Small intestine (tissue), 7 donors: ENCODE measurements around the gene DDB1. TPM values are rescaled to one million over a fixed set of nuclear protein-coding genes. Genes with fewer than 3 reads are reported as not detected.
A peak's percentile ranks its signal among the peaks of the same experiment; 100 is the strongest.

ENCODE experiments used
- DNase-seq, 2 donors: peaks; one replicate each; pipeline versions ENCODE4 v3.0.0 to v3.0.0-alpha.2; 2013
- FAIRE-seq: peaks from 2 replicates; lab custom pipeline; 2012; peaks lifted over from hg19 to GRCh38; lab: Jason Lieb, UNC
- H3K27ac ChIP-seq, 3 donors: one replicate each; pipeline ENCODE4 v1.5.1; 2013; ENCODE audit warnings: low read length in 2 of 3, mild to moderate bottlenecking in 2 of 3, control low read depth in 1 of 3, inconsistent platforms in 1 of 3, low read depth in 1 of 3, moderate library complexity in 1 of 3
- H3K27me3 ChIP-seq, 3 donors: one replicate each; pipeline ENCODE4 v1.6.1; 2013; ENCODE audit warnings: low read length in 3 of 3, inconsistent platforms in 1 of 3; ENCODE audit not compliant: control insufficient read depth in 3 of 3, insufficient read depth in 3 of 3
- H3K36me3 ChIP-seq, 3 donors: one replicate each; pipeline ENCODE4 v1.6.1; 2013; ENCODE audit warnings: low read length in 3 of 3, inconsistent platforms in 1 of 3, low read depth in 1 of 3, mild to moderate bottlenecking in 1 of 3, moderate library complexity in 1 of 3; ENCODE audit not compliant: control insufficient read depth in 3 of 3, insufficient read depth in 2 of 3
- H3K4me1 ChIP-seq, 3 donors: one replicate each; pipeline ENCODE4 v1.6.1; 2013; ENCODE audit warnings: low read length in 2 of 3, inconsistent platforms in 1 of 3, low read depth in 1 of 3, mild to moderate bottlenecking in 1 of 3, moderate library complexity in 1 of 3; ENCODE audit not compliant: control insufficient read depth in 3 of 3, insufficient read depth in 2 of 3
- H3K4me3 ChIP-seq, 3 donors: one replicate each; pipeline ENCODE4 v1.5.1; 2013; ENCODE audit warnings: low read length in 3 of 3, control low read depth in 1 of 3, inconsistent platforms in 1 of 3, low read depth in 1 of 3, mild to moderate bottlenecking in 1 of 3, moderate library complexity in 1 of 3
- H3K9me3 ChIP-seq, 2 donors: one replicate each; pipeline ENCODE4 v1.6.1; 2013; ENCODE audit warnings: low read depth in 1 of 2, low read length in 1 of 2; ENCODE audit not compliant: control insufficient read depth in 2 of 2, insufficient read depth in 1 of 2
- WGBS, 3 donors: extraction: QIAGEN DNeasy Blood & Tissue Kit; methylation state at CpG; one replicate each; pipeline ENCODE4 v1.1.7; 2013; 5-methylcytosine and 5-hydroxymethylcytosine counted together
- polyA plus RNA-seq, 4 donors: library from polyadenylated mRNA; stranded (reverse) in 3 of 4; unstranded in 1 of 4; fragments of 200-250 nt in 3 of 4; fragments of 120-200 nt in 1 of 4; gene quantifications; one replicate each; pipeline versions ENCODE4 v1.2.1 to v1.2.3, GENCODE V29; 2013
- donor health status: healthy with polysubstance abuse.
- donor health status: control.
- donor health status: control.
- donor health status: Bipolar disorder and iron deficiency.
- donor health status: healthy.

The DDB1 gene
- polyA plus RNA-seq, 4 donors = 137 to 165 (median 153) TPM

DNA sequence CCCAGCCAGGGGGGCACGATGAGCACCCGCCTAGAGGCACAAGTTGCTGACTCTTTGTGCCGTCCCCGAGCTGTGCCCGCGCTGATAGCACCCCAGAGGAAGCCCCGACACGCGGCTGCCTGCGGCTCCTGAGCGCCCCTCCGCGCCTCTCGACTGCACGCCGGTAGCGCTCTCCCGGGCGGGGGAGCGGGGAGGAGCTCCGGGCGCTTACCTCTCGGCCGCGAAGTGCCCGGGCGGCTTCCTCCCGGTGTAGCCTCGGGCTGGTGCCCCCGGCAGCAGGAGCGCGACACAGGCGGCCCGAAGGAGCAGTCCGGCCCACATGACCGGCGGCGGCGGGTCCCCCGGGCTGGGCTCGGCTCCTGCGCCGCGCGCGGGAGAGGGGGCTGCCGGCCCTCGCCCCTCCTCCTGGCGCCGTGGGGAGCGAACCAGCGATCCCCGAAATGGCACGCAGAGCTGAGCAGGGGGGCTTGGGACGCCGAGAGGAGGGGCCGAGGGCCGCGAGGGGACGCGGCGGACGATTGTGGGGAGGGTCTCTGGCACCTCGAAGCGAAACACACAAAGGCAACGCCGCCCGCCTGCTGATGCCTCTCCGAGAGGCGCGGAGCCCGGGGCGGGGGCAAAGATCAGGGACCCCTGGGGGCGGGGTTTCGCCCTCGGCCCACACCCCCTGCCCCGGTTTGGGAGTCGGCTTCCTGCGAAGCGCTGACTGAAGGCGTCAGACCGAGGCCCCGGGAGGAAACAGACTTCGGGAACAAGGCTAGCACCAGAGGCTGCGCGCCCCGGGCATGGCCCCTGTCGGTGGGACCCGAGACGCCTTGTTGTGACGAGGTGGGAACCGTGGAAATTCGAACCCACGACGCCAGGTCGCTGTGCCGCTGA is 37.9 kb downstream of the DDB1 start, which contains the start of gene VWCE:
VWCE (minus strand) TSS at position 600 of the 879 bp plus-strand sequence; CDS start at position 321, 279 bp downstream.
- WGBS, 3 donors = 1% methylated on average over 81 to 97 of the region's 97 CpGs
- peak within 1 kb of the TSS in 2 of 3 donors; percentile 62 to 64 for H3K4me3 ChIP-seq
- DNase-seq (peak; percentile 67 to 89), FAIRE-seq (no peak)
- H3K9me3 ChIP-seq = no peaks in the 10 kb centered on the region
- H3K27me3 ChIP-seq = peaks cover 0 to 7% (median 0%) of the 10 kb centered on the region in 3 donors
- peaks cover 0 to 18% (median 3%) of the 10 kb centered on the region in 3 donors for H3K36me3 ChIP-seq
- H3K27ac ChIP-seq = peak within 1 kb of the TSS in 1 of 3 donors; percentile 33
- peaks cover 3 to 22% (median 8%) of the 10 kb centered on the region in 3 donors for H3K4me1 ChIP-seq

DNA sequence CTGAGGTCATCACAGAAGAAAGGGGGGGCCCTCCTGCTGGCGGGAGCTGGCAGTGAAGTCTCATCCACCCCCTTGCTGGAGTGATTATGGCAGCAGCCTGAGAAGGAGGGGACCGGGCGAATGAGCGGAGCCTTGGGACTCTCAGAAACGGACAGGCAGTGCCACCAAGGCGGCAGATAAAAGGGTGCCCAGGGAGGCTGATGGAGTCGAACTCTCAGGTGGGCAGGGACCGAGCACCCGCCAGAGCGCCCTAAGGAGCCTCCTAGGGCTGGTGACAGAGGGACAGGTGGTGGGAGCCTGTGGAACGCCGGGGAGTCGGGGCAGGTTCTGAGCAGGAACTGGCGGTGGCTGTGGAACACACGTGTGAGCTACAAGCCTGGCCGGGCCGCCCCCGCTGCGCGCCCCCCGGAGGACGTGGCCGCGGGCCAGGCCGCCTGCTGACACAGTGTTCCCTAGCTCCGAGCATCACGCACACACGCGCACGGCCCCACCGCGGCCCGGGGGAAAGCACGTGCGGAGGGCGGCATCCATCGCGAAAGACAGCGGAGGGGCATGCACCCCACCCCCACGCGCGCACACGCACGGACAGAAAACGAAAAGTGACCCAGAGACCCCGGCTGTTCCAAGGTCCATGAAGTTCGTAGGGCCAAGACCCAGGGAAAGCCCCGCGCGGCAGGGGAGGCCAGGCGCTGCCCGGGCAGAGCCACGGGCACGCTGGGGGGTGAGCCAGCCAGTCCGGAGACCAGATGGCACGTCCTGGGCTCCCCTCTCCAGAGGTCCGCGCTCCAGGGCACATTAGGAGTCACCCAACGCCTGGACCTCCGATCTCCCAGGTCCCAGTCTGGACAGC is 38.8 kb downstream of the DDB1 start:
- peak overlapping the region in 1 of 3 donors; percentile 33 for H3K27ac ChIP-seq
- H3K27me3 ChIP-seq = peaks cover 0 to 7% (median 0%) of the 10 kb centered on the region in 3 donors
- no peaks in the 10 kb centered on the region for H3K9me3 ChIP-seq
- WGBS, 3 donors = 1 to 2% (median 2%) methylated on average over 54 to 60 of the region's 60 CpGs
- no peak for FAIRE-seq
- peak overlapping the region in 2 of 3 donors; percentile 62 to 64 for H3K4me3 ChIP-seq
- peaks cover 0 to 11% (median 0%) of the 10 kb centered on the region in 3 donors for H3K36me3 ChIP-seq
- peaks cover 3 to 21% (median 8%) of the 10 kb centered on the region in 3 donors for H3K4me1 ChIP-seq
- peak; percentile 6 to 68 for DNase-seq

DNA sequence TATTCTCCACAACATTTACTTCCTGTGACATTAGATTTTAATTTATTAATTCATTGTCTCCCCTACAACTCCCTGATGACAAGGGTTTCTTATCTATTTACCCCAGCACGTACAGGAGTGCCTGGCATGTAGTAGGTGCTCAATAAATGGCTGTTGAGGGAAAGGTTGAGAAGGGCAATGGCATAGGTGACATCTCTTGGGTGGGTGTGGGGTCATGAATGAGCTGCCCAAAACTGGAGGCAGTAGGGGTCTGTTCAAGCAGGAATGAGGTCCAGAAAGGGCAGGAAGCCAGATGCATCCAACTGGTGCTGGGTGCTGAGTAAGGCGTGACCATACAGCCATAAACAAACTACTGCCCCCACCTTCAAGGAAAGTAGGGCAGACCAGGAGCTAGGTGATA is 40.5 kb downstream of the DDB1 start:
- Histone ChIP-seq H3K9me3 (no peaks in the 10 kb centered on the region), H3K36me3 (peaks cover 0 to 10% (median 0%) of the 10 kb centered on the region in 3 donors), H3K4me1 (peaks cover 3 to 14% (median 3%) of the 10 kb centered on the region in 3 donors), H3K27me3 (peaks cover 0 to 7% (median 0%) of the 10 kb centered on the region in 3 donors), H3K4me3 (no peak overlapping the region), H3K27ac (no peak overlapping the region)
- 77 to 90% (median 87%) methylated on average over 2 of the region's 2 CpGs for WGBS, 3 donors
- no peak for DNase-seq
- FAIRE-seq = no peak

DNA sequence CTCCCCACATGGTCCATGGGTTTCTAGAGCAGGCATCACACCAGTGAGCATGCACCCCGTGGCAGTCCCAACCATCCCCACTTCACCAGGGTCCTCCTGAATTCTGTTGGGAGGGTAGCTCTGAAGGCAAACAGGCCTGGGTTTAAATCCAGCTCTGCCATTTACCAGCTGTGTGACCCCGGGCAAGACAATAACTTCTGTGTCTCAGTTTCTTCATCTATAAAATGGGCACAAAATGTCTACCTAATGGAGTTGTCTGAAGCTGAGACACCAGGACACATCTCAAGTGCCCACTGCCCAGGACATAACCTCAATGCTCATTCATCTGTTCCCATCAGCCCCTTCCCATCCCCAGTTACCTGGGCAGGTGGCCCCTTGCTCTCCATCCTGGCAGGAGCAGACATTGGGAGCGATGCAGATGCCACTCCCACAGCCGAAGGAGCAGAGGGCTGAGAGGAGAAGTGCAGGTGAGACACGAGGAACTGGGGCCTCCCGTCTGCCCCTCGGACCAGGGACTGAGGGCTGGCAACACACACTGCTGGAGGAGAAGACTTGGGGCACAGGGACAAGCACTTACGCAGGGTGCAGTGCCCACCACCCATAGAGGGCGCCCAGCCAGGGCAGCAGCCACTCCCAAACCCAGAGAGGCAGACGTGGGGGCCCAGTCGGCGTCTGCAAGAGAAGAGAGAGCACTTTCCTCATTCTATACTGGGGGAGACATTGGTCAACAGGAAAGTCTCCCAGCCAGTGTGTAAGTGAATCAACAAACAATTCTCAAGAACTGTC is 41.8 kb downstream of the DDB1 start:
- no peak for FAIRE-seq
- Histone ChIP-seq H3K9me3 (no peaks in the 10 kb centered on the region), H3K27ac (no peak overlapping the region), H3K4me1 (peaks cover 3 to 14% (median 3%) of the 10 kb centered on the region in 3 donors), H3K36me3 (peaks cover 0 to 10% (median 0%) of the 10 kb centered on the region in 3 donors), H3K27me3 (peaks cover 0 to 7% (median 0%) of the 10 kb centered on the region in 3 donors), H3K4me3 (no peak overlapping the region)
- WGBS, 3 donors = 83 to 87% (median 85%) methylated on average over 12 of the region's 12 CpGs
- DNase-seq = no peak

DNA sequence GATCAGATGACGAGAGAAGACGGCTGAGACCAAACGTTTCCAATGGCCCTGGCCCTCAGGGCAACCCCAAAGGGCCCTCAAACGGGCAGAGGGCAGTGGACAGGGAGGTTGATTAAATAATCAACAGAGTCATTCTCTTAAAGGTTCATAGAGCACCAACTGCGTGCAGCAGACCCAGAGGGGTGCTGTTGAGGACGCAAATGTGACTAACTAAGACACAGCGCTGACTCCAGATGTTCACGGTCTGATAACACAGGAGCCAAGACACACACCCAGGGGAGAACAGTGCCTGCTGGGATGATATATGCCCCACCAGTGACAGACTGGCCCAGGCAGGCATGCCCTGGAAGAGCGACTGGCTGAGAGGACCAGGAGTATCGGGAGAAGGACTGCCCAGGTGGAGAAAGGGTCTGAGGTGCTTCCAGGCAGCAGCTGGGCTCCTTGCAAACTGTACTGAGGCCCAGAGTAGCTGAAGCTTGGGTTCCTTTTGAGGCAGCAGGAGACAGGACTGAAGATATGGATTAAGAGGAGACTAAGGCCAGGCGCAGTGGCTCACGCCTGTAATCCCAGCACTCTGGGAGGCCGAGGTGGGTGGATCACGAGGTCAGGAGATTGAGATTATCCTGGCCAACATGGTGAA is 45.4 kb downstream of the DDB1 start:
- DNase-seq (no peak), FAIRE-seq (no peak)
- Histone ChIP-seq H3K9me3 (peaks cover 0 to 5% of the 10 kb centered on the region in 2 donors), H3K27me3 (no peaks in the 10 kb centered on the region), H3K4me1 (no peaks in the 10 kb centered on the region), H3K36me3 (peaks cover 0 to 19% (median 0%) of the 10 kb centered on the region in 3 donors), H3K4me3 (no peak overlapping the region), H3K27ac (no peak overlapping the region)
- WGBS, 3 donors = 80 to 86% (median 83%) methylated on average over 14 of the region's 14 CpGs

DNA sequence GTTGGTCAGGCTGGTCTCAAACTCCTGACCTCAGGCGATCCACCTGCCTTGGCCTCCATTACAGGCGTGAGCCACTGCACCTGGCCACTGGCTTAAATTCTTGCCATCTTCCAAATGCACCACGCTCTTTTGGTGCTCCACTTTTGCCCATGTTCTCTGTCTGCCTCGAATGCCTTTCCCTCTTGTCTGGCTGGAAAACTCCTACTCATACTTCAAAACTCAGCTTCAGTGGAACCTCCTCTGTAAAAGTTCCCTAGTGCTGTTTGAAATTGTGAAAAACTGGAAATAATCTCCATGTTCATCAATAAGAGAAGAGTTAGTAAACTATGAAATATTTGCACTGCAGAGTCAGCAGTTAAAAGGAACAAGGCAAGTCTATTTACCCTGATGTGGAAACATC is 49.3 kb downstream of the DDB1 start:
- Histone ChIP-seq H3K27me3 (no peaks in the 10 kb centered on the region), H3K9me3 (peaks cover 0 to 5% of the 10 kb centered on the region in 2 donors), H3K4me3 (no peak overlapping the region), H3K4me1 (no peaks in the 10 kb centered on the region), H3K36me3 (peaks cover 0 to 31% (median 0%) of the 10 kb centered on the region in 3 donors), H3K27ac (no peak overlapping the region)
- DNase-seq = no peak
- FAIRE-seq = no peak
- 81 to 96% (median 92%) methylated on average over 4 of the region's 4 CpGs for WGBS, 3 donors

DNA sequence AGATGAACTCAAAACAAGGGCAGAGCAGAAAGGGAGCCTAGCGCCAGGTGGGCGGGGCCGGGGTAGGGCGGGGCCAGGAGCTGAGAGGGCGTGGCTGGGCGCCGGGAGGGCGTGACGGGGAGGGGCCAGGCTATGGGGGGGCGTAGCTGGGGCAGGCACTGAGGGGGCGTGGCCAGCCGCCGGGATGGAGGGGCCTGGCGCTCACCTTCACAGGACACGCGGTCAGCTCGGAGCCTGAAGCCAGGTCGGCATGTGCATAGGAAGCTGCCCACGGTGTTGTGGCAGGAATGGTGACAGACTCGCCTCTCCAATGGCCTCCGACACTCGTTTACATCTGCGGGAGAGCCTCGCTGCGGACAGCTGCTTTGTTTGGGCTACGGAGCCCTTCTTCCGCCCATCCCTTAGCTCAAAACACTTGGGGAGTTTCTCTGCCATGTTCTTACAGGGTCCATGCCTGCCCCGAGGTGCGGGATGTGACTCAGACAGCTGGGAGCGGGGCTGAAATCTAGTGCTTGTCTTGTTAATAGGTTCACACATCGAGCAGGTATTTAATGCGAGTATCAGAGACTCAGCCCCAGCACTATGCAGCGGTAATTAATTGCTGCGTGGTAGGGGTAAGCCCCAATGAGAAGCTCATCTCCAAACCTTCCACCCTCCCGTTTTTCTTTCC is 51.2 kb downstream of the DDB1 start:
- FAIRE-seq = no peak
- no peak overlapping the region for H3K4me3 ChIP-seq

More for the DNA sequence above, 51.2 kb downstream of the DDB1 start:
- DNase-seq = peak; percentile 20 to 55
- 59 to 83% (median 78%) methylated on average over 27 to 35 of the region's 35 CpGs for WGBS, 3 donors
- Histone ChIP-seq H3K27me3 (no peaks in the 10 kb centered on the region), H3K36me3 (peaks cover 0 to 26% (median 0%) of the 10 kb centered on the region in 3 donors), H3K4me1 (no peaks in the 10 kb centered on the region), H3K27ac (no peak overlapping the region), H3K9me3 (peaks cover 0 to 5% of the 10 kb centered on the region in 2 donors)
